PC-3 (cell line): ENCODE data around the gene COG5.

Experiments used
- EZH2phosphoT487 ChIP-seq: fragments of 300-600 bp; sonication (generic); IDR thresholded peaks from 2 replicates; pipeline ENCODE4 v1.6.1; 2018; ENCODE audit warnings: mild to moderate bottlenecking, antibody characterized with exemption, low read length, borderline replicate concordance
- TF ChIP-seq, protein P1 (sequence below): fragments of 300-600 bp; sonication (generic); conservative IDR thresholded peaks from 2 replicates; pipeline ENCODE4 v1.5.1; 2017; ENCODE audit warnings: antibody characterized with exemption, low read depth, mild to moderate bottlenecking, low read length

DNA sequence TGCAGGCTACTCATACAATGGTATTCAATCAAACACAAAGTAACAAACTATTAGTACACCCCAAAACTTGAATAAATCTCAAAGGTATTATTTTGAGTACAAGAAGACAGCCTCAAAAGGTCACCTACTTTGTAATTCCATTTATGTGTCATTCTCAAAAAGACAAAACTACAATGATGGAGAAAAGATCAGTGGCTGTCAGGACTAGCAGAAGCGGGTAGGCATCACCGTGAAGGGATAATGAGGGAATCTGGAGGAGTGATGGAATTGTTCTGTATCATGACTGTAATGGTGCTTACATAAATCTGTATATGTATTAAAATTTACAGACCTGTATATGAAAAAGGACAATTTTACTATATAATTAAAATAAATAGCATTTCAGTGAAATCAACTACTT is 37.0 kb downstream of the COG5 start:
- TF ChIP-seq, protein P1, sequence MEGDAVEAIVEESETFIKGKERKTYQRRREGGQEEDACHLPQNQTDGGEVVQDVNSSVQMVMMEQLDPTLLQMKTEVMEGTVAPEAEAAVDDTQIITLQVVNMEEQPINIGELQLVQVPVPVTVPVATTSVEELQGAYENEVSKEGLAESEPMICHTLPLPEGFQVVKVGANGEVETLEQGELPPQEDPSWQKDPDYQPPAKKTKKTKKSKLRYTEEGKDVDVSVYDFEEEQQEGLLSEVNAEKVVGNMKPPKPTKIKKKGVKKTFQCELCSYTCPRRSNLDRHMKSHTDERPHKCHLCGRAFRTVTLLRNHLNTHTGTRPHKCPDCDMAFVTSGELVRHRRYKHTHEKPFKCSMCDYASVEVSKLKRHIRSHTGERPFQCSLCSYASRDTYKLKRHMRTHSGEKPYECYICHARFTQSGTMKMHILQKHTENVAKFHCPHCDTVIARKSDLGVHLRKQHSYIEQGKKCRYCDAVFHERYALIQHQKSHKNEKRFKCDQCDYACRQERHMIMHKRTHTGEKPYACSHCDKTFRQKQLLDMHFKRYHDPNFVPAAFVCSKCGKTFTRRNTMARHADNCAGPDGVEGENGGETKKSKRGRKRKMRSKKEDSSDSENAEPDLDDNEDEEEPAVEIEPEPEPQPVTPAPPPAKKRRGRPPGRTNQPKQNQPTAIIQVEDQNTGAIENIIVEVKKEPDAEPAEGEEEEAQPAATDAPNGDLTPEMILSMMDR = no peak
- no peak for TF ChIP-seq EZH2phosphoT487
